ENCODE data around the gene PRKN. TPM values are rescaled to one million over a fixed set of nuclear protein-coding genes. Genes with fewer than 3 reads are reported as not detected.

Gene PRKN
- total and polyA plus RNA-seq, 2 donors (not counting 3 experiments of a cell fraction or from before 2014, with no cell fraction given): 0.06 TPM; not detected in 1

DNA sequence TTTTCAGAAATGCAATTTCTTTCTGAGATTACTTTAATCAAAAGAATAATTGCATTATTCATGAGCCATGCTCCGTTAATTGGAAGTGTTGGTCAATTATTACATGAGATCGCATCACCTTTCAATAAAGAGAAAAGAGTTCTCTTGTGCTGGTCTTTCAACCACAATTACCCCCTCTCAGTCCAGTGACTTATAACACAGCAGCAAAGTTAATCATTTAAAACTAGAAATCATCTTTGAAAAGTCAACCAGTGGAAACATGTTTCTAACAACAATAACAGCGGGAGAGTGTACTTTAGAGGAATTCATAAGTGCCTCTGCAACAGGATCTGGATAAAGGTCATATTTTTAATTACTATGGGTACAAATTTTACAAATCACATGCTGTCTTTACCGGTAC is 1069.4 kb downstream of the PRKN start:
- Histone ChIP-seq H3K9ac (replicated peaks; ENCODE audit: extremely low read depth, insufficient read depth, low read length) (no peak overlapping the region), H2AFZ (ENCODE audit: low read depth, low read length) (no peak overlapping the region), H3K4me2 (ENCODE audit: insufficient read depth, low read length) (no peak overlapping the region), H3K79me2 (ENCODE audit: control insufficient read depth, insufficient read depth, low read length) (no peaks in the 10 kb centered on the region), H3K27me3 (ENCODE audit: control insufficient read depth in 2 of 2, insufficient read depth in 2 of 2, low read length in 2 of 2) (no peaks in the 10 kb centered on the region), H3K27ac (ENCODE audit: insufficient read depth, low read depth, low read length) (no peak overlapping the region), H3K4me3 (replicated peaks in 1 of 3; ENCODE audit: insufficient read depth in 1 of 3, low read depth in 1 of 3, low read length in 3 of 3) (no peak overlapping the region), H3K36me3 (ENCODE audit: control insufficient read depth in 2 of 2, extremely low read depth in 1 of 2, insufficient read depth in 2 of 2, low read length in 2 of 2) (no peaks in the 10 kb centered on the region), H3K9me1 (replicated peaks; ENCODE audit: control insufficient read depth, extremely low read depth, insufficient read depth, low read length) (no peaks in the 10 kb centered on the region), H4K20me1 (replicated peaks; ENCODE audit: control insufficient read depth, extremely low read depth, insufficient read depth, low read length) (no peaks in the 10 kb centered on the region), H3K9me3 (replicated peaks; ENCODE audit: control insufficient read depth, insufficient read depth, low read length) (no peaks in the 10 kb centered on the region), H3K4me1 (ENCODE audit: control insufficient read depth, extremely low read depth, insufficient read depth, low read length) (no peaks in the 10 kb centered on the region)
- intact Hi-C loops (cut with micrococcal nuclease): no loop called here
- dilution Hi-C loops (cut with MboI; ENCODE audit: extremely low pct_ligation_motif_present, low sequenced_read_pairs): no loop called here
- POLR2A ChIA-PET: no interaction called here
- no peak for TF ChIP-seq EZH2 (IDR thresholded peaks at IDR 0.05; ENCODE audit: borderline replicate concordance, low read depth, low read length, severe bottlenecking)
- no peak for TF ChIP-seq POLR2AphosphoS5 (IDR thresholded peaks at IDR 0.05; ENCODE audit: insufficient read depth, low read depth, low read length)
- TF ChIP-seq, protein P1, sequence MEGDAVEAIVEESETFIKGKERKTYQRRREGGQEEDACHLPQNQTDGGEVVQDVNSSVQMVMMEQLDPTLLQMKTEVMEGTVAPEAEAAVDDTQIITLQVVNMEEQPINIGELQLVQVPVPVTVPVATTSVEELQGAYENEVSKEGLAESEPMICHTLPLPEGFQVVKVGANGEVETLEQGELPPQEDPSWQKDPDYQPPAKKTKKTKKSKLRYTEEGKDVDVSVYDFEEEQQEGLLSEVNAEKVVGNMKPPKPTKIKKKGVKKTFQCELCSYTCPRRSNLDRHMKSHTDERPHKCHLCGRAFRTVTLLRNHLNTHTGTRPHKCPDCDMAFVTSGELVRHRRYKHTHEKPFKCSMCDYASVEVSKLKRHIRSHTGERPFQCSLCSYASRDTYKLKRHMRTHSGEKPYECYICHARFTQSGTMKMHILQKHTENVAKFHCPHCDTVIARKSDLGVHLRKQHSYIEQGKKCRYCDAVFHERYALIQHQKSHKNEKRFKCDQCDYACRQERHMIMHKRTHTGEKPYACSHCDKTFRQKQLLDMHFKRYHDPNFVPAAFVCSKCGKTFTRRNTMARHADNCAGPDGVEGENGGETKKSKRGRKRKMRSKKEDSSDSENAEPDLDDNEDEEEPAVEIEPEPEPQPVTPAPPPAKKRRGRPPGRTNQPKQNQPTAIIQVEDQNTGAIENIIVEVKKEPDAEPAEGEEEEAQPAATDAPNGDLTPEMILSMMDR (IDR thresholded peaks at IDR 0.05; ENCODE audit: extremely low read depth in 1 of 2, insufficient read depth in 1 of 2, low read depth in 1 of 2, low read length in 2 of 2): no peak
- TF ChIP-seq JUN (IDR thresholded peaks at IDR 0.05; ENCODE audit: borderline replicate concordance, insufficient read depth, insufficient read length, low read depth): no peak
- no peak for TF ChIP-seq GATA2 (IDR thresholded peaks at IDR 0.05; ENCODE audit: insufficient read depth, insufficient read length, low read depth, low read length)
- no peak for TF ChIP-seq FOS (IDR thresholded peaks at IDR 0.05; ENCODE audit: borderline replicate concordance, insufficient read depth, low read length)
- TF ChIP-seq, protein P2, sequence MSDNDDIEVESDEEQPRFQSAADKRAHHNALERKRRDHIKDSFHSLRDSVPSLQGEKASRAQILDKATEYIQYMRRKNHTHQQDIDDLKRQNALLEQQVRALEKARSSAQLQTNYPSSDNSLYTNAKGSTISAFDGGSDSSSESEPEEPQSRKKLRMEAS (IDR thresholded peaks at IDR 0.05; ENCODE audit: insufficient read depth, insufficient read length): no peak
- TF ChIP-seq POLR2A (IDR thresholded peaks at IDR 0.05; ENCODE audit: low read depth, low read length): no peak
- DNase-seq (ENCODE audit: low read depth, low spot score) (no peak), FAIRE-seq (no peak)
- CTCF ChIA-PET: no interaction called here
- no TSS peak for BruUV-seq (replicated peaks)

Measured in endothelial cell of umbilical vein (primary cell).